GM06990 (cell line): ENCODE measurements around the gene LDLR.
"Not testable (repeated sequence)": the region's sequence is repeated elsewhere in the genome, so short reads cannot be mapped to it uniquely, and the experiment has no call there.

Source experiments
- DNase-seq: peaks from one replicate; pipeline ENCODE4 v3.0.0-alpha.2; 2011; ENCODE audit not compliant: insufficient read length; ENCODE audit errors: extremely low read depth
- H3K27me3 ChIP-seq: replicated peaks from 2 replicates; pipeline ENCODE4 v1.6.0; 2011; ENCODE audit warnings: low read length; ENCODE audit not compliant: control insufficient read depth, insufficient read depth
- H3K36me3 ChIP-seq: 2 replicates; pipeline ENCODE4 v1.5.1; 2011; ENCODE audit warnings: low read length; ENCODE audit not compliant: control insufficient read depth, insufficient read depth
- H3K4me3 ChIP-seq: replicated peaks from 2 replicates; pipeline ENCODE4 v1.5.1; 2011; ENCODE audit warnings: low read depth, mild to moderate bottlenecking, control low read depth, low read length
- CTCF ChIP-seq: IDR thresholded peaks from 2 replicates; pipeline ENCODE4 v1.5.1; 2011; ENCODE audit warnings: low read length, control low read depth, mild to moderate bottlenecking, inconsistent platforms; ENCODE audit not compliant: insufficient read depth, poor library complexity, severe bottlenecking

Gene LDLR

GRCh38 chr19:11136400-11137101 lies 47.3 kb downstream of the LDLR start:
- Histone ChIP-seq H3K27me3 (no peaks in the 10 kb centered on the region), H3K4me3 (no peak overlapping the region), H3K36me3 (peaks cover 6% of the 10 kb centered on the region)
- TF ChIP-seq CTCF: no peak
- no peak for DNase-seq

DNA sequence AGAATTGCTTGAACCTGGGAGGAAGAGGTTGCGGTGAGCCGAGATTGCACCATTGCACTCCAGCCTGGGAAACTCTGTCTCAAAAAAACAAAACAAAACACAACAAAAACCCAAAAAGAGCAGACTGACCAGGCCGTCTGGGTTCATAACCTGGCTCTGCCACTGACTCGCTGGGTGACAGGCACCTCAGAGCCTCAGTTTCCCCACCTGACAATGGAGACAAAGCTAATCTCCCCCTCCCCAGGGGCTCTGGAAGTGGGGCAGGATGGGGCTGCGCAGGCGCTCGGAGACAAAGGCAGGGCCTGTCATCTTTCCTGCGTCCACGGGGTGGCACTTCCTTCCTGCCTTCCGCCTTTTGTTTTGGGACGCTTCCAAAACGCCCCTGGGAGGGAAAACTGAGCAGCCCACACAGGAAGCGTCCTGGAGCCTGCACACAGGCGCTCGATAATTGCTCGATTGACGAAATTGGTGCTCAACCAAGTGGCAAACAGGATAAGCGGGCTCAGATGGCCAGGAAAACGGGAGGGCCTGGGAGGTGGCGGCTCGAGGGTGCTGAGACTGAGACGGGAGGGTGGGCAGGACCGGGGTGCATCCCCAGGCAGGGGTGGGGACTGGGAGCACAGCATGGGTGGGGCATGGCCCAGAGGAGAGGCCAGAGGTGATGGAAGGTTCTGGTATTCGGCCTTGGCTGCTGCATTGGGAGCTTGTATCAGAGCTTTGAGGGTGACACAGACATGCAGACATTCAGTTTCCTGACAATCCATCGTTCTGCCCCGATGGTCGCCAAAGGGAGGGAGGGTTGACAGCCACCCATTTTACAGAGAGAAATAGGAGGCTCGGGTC lies 48.5 kb downstream of the LDLR start:
- TF ChIP-seq CTCF: peak; percentile 75
- Histone ChIP-seq H3K4me3 (peak overlapping the region; percentile 55), H3K27me3 (no peaks in the 10 kb centered on the region), H3K36me3 (no peaks in the 10 kb centered on the region; the same call in none of the 2 replicates)
- no peak for DNase-seq

DNA sequence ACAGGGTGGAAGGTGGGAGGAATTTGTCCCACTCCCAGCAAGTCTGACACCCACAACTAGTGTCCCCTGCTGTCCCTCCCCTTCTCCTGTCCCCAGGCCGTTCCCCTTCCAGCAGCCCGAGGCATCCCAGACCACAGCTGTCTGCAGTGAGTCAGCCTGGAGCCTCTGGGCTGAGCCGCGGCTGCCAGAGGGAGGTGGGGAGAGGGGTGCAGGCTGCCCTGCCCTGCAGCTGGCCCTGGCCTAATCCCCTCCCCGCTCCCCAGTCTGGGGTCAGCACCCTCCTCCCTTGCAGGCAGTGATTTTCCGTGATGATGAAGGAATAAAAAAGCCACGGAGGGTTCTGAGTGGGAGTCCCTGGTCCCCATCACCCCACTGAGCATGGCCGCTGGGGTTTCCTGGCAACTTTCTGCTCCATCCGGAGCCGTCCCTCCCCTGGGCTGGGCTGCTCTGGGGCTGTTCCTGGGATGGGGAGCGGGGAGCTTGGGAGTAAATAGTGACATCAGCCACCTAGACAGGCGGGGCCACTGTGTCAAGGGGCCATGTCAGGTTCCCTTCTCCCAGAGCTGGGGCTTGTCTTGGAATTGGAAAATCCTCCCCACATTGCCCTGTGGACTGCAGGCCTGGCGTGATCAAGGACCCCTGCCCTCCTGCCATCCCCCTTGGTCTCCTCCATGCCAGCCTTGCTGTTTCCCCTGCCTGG lies 49.5 kb downstream of the LDLR start:
- DNase-seq: no peak
- H3K4me3 ChIP-seq: no peak overlapping the region

GRCh38 chr19:11140023-11140538 lies 50.8 kb downstream of the LDLR start:
- not testable (repeated sequence) for H3K36me3 ChIP-seq, H3K4me3 ChIP-seq, H3K27me3 ChIP-seq, DNase-seq

More for the DNA sequence above, 49.5 kb downstream of the LDLR start:
- no peaks in the 10 kb centered on the region; the same call in 1 of the 2 replicates for H3K36me3 ChIP-seq
- H3K27me3 ChIP-seq: no peaks in the 10 kb centered on the region
- TF ChIP-seq CTCF: no peak

DNA sequence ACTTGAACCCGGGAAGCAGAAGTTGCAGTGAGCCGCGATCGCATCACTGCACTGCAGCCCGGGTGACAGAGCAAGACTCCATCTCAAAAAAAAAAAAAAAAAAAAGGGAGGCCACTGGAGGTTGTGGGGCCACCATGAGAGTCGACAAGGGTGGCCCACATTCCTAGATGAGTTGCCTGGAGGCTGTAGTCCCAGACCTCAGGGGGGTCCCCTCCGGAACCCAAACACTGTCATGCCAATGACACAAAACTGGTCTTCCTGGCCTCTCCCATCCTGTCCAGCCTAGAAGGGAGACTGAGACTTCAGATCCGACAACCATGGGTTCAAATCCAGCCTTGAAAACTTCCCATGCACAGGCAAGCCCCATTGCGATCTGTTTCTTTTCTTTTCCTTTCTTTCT lies 51.6 kb downstream of the LDLR start:
- TF ChIP-seq CTCF: no peak
- DNase-seq: no peak
- no peaks in the 10 kb centered on the region for H3K27me3 ChIP-seq
- H3K36me3 ChIP-seq: no peaks in the 10 kb centered on the region; the same call in 1 of the 2 replicates
- H3K4me3 ChIP-seq: no peak overlapping the region
